Mammary epithelial cell (primary cell): Measurements from ENCODE around the gene APOC4.

Experiments
- CTCF ChIP-seq, 2 donors: IDR thresholded peaks in 1 of 2; conservative IDR thresholded peaks in 1 of 2; 2 replicates each; pipeline ENCODE4 v1.5.1; 2011 to 2012; ENCODE audit warnings: inconsistent platforms in 2 of 2, low read length in 2 of 2, mild to moderate bottlenecking in 2 of 2, control low read depth in 1 of 2, low read depth in 1 of 2; ENCODE audit not compliant: insufficient read depth in 1 of 2; ENCODE audit errors: extremely low read depth in 1 of 2
- EZH2 ChIP-seq: IDR thresholded peaks from 2 replicates; pipeline ENCODE4 v1.6.1; 2012; ENCODE audit warnings: low read length, inconsistent platforms, borderline replicate concordance

DNA sequence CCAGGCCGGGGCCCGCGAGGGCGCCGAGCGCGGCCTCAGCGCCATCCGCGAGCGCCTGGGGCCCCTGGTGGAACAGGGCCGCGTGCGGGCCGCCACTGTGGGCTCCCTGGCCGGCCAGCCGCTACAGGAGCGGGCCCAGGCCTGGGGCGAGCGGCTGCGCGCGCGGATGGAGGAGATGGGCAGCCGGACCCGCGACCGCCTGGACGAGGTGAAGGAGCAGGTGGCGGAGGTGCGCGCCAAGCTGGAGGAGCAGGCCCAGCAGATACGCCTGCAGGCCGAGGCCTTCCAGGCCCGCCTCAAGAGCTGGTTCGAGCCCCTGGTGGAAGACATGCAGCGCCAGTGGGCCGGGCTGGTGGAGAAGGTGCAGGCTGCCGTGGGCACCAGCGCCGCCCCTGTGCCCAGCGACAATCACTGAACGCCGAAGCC, 33.2 kb upstream of the APOC4 start:
- TF ChIP-seq CTCF (conservative IDR thresholded peaks at IDR 0.05 in 1 of 2, IDR thresholded peaks at IDR 0.05 in 1 of 2; ENCODE audit: extremely low read depth in 1 of 2, insufficient read depth in 1 of 2, low read depth in 1 of 2, low read length in 2 of 2): no peak
- no peak for TF ChIP-seq EZH2
